ENCODE data around the gene COPZ1. TPM values are rescaled to one million over a fixed set of nuclear protein-coding genes. Genes with fewer than 3 reads are reported as not detected.

COPZ1 gene
- total and polyA plus RNA-seq, 2 donors (not counting 3 experiments of a cell fraction or from before 2014, with no cell fraction given), result 143 to 174 TPM

GRCh38 chr12:54299515-54300224 is 25.3 kb upstream of the COPZ1 start:
- no peak overlapping the region for H3K9ac ChIP-seq (replicated peaks; ENCODE audit: extremely low read depth, insufficient read depth, low read length)
- no peaks in the 10 kb centered on the region for H3K79me2 ChIP-seq (ENCODE audit: control insufficient read depth, insufficient read depth, low read length)
- no peak overlapping the region for H3K4me2 ChIP-seq (ENCODE audit: insufficient read depth, low read length)
- no peak for FAIRE-seq
- dilution Hi-C loops (cut with MboI; ENCODE audit: extremely low pct_ligation_motif_present, low sequenced_read_pairs), result no loop called here
- no peaks in the 10 kb centered on the region for H4K20me1 ChIP-seq (replicated peaks; ENCODE audit: control insufficient read depth, extremely low read depth, insufficient read depth, low read length)
- H3K27ac ChIP-seq (ENCODE audit: insufficient read depth, low read depth, low read length), result no peak overlapping the region
- intact Hi-C loops (cut with micrococcal nuclease), result no loop called here
- H3K9me1 ChIP-seq (replicated peaks; ENCODE audit: control insufficient read depth, extremely low read depth, insufficient read depth, low read length), result no peaks in the 10 kb centered on the region
- H3K36me3 ChIP-seq (ENCODE audit: control insufficient read depth in 2 of 2, extremely low read depth in 1 of 2, insufficient read depth in 2 of 2, low read length in 2 of 2), result no peaks in the 10 kb centered on the region
- BruUV-seq (replicated peaks), result no TSS peak
- H3K9me3 ChIP-seq (replicated peaks; ENCODE audit: control insufficient read depth, insufficient read depth, low read length), result no peaks in the 10 kb centered on the region
- H3K4me1 ChIP-seq (ENCODE audit: control insufficient read depth, extremely low read depth, insufficient read depth, low read length), result no peaks in the 10 kb centered on the region
- DNase-seq (ENCODE audit: low read depth, low spot score), result no peak
- H3K4me3 ChIP-seq (replicated peaks in 1 of 3; ENCODE audit: insufficient read depth in 1 of 3, low read depth in 1 of 3, low read length in 3 of 3), result no peak overlapping the region
- H2AFZ ChIP-seq (ENCODE audit: low read depth, low read length), result no peak overlapping the region
- H3K27me3 ChIP-seq (ENCODE audit: control insufficient read depth in 2 of 2, insufficient read depth in 2 of 2, low read length in 2 of 2), result peaks cover 38 to 53% of the 10 kb centered on the region in 2 experiments
- no peak for TF ChIP-seq GATA2 (IDR thresholded peaks at IDR 0.05; ENCODE audit: insufficient read depth, insufficient read length, low read depth, low read length)
- no peak for TF ChIP-seq MYC (IDR thresholded peaks at IDR 0.05; ENCODE audit: low read depth, low read length)
- TF ChIP-seq EZH2 (IDR thresholded peaks at IDR 0.05; ENCODE audit: borderline replicate concordance, low read depth, low read length, severe bottlenecking), result no peak
- no peak for TF ChIP-seq CTCF (IDR thresholded peaks at IDR 0.05; ENCODE audit: extremely low read depth in 1 of 2, insufficient read depth in 1 of 2, low read depth in 1 of 2, low read length in 2 of 2)
- TF ChIP-seq FOS (IDR thresholded peaks at IDR 0.05; ENCODE audit: borderline replicate concordance, insufficient read depth, low read length), result no peak
- no peak for TF ChIP-seq MAX (IDR thresholded peaks at IDR 0.05; ENCODE audit: insufficient read depth, insufficient read length)
- TF ChIP-seq POLR2A (IDR thresholded peaks at IDR 0.05; ENCODE audit: low read depth, low read length), result no peak
- no peak for TF ChIP-seq POLR2AphosphoS5 (IDR thresholded peaks at IDR 0.05; ENCODE audit: insufficient read depth, low read depth, low read length)
- TF ChIP-seq JUN (IDR thresholded peaks at IDR 0.05; ENCODE audit: borderline replicate concordance, insufficient read depth, insufficient read length, low read depth), result no peak
- ChIA-PET CTCF (interaction anchor here (0.8 to 4.0 kb wide), 9 partner anchors 10 to 77 kb away, joined by 3 to 18 read pairs (median 6); partner anchors contain the start of gene COPZ1), POLR2A (interaction anchor here (0.5 kb wide), 1 partner anchor 9 kb away, joined by 3 read pairs; no protein-coding TSS in a partner anchor)

All from endothelial cell of umbilical vein (primary cell).